Esophagus squamous epithelium (tissue), 5 donors: ENCODE results near the gene SLC22A5. TPM values are rescaled to one million over a fixed set of nuclear protein-coding genes. Genes with fewer than 3 reads are reported as not detected.
"Not testable (repeated sequence)": the region's sequence is repeated elsewhere in the genome, so short reads cannot be mapped to it uniquely, and the experiment has no call there.

ENCODE experiments used
- DNase-seq: peaks from one replicate; lab custom pipeline; 2025; lab: John Stamatoyannopoulos, UW
- H3K27ac ChIP-seq, 4 donors: fragments of 200-600 bp; sonication (generic); one replicate each; pipeline ENCODE4 v1.5.1; 2016 to 2019; ENCODE audit warnings: mild to moderate bottlenecking in 1 of 4
- H3K27me3 ChIP-seq, 4 donors: fragments of 200-600 bp; sonication (generic); 1 replicate in 3 of 4; 2 replicates in 1 of 4; pipeline versions ENCODE4 v1.5.1 to v1.6.0; 2017 to 2021; ENCODE audit warnings: antibody characterized with exemption in 1 of 4
- H3K36me3 ChIP-seq, 3 donors: fragments of 200-600 bp; sonication (generic); one replicate each; pipeline ENCODE4 v1.5.1; 2016 to 2019
- H3K4me1 ChIP-seq, 3 donors: fragments of 200-600 bp; sonication (generic); one replicate each; pipeline ENCODE4 v1.5.1; 2017 to 2019
- H3K4me3 ChIP-seq, 4 donors: fragments of 200-600 bp; sonication (generic); 1 replicate in 3 of 4; 2 replicates in 1 of 4; pipeline ENCODE4 v1.5.1; 2016 to 2019; ENCODE audit warnings: mild to moderate bottlenecking in 2 of 4, moderate library complexity in 1 of 4
- H3K9me3 ChIP-seq, 3 donors: fragments of 200-600 bp; sonication (generic); one replicate each; pipeline ENCODE4 v1.5.1; 2016 to 2019
- CTCF ChIP-seq, 6 experiments: fragments of 450-650 bp in 4 of 6; fragments of 200-600 bp in 2 of 6; sonication (generic) in 2 of 6; IDR thresholded peaks; one replicate each; pipeline ENCODE4 v1.5.1; 2016 to 2019; ENCODE audit warnings: antibody characterized with exemption in 6 of 6, mild to moderate bottlenecking in 4 of 6, moderate library complexity in 4 of 6
- POLR2A ChIP-seq, 4 donors: fragments of 450-650 bp; IDR thresholded peaks; one replicate each; pipeline ENCODE4 v1.6.1; 2017; ENCODE audit warnings: antibody characterized with exemption in 4 of 4, mild to moderate bottlenecking in 4 of 4, moderate library complexity in 3 of 4
- WGBS, 2 donors: methylation state at CpG; one replicate each; pipeline ENCODE4 v1.1.5; 2018; 5-methylcytosine and 5-hydroxymethylcytosine counted together
- intact Hi-C: fragments of 100-400 bp; cut with DNase I; formaldehyde crosslinking; loops from one replicate; pipeline ENCODE4 v1.15.0; 2022
- total RNA-seq, 4 donors: library from RNA; depleted of rRNA; stranded (reverse); fragments of >200 nt; gene quantifications; one replicate each; pipeline ENCODE4 v1.1.0, GENCODE V29; 2016
- donor health status: DM: yes; HTN: yes; CAD: no.

Gene SLC22A5
- total RNA-seq, 4 donors from 2014 or later, result 7.4 to 15.8 (median 8.3) TPM

GRCh38 chr5:132435886-132436285, 66.4 kb downstream of the SLC22A5 start:
- Histone ChIP-seq H3K27ac (peak overlapping the region in 3 of 4 donors; percentile 8 to 56 (median 13)), H3K36me3 (no peaks in the 10 kb centered on the region), H3K4me3 (no peak overlapping the region), H3K9me3 (no peaks in the 10 kb centered on the region), H3K27me3 (no peaks in the 10 kb centered on the region), H3K4me1 (peaks cover 18 to 89% (median 69%) of the 10 kb centered on the region in 3 donors)
- intact Hi-C loops, result no loop called here
- 73 to 84% methylated on average over 2 of the region's 2 CpGs for WGBS, 2 donors
- TF ChIP-seq POLR2A (IDR thresholded peaks at IDR 0.05) (no peak), CTCF (IDR thresholded peaks at IDR 0.05) (no peak)
- no peak for DNase-seq

DNA sequence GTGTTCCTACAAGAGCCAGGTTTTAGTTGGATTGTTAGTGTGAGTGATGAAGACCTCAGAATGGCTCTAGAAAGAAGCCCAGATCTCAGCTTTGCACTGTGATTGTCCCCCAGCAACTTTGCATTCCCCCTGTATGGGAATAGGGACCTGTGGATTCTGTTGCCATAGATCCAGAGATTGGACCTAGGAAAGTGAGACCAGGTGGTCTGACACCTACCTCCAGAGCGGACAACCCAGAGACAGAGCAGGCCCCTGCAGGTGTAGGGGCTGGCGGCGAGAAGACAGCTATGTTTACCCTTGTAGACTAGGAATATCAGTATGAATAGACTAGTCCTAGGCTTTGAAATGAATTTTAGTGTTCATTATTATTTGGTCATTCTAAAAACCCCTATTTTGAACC, 67.4 kb downstream of the SLC22A5 start:
- no peak for DNase-seq
- H3K4me3 ChIP-seq, result no peak overlapping the region
- H3K4me1 ChIP-seq, result peaks cover 18 to 86% (median 68%) of the 10 kb centered on the region in 3 donors
- no peaks in the 10 kb centered on the region for H3K9me3 ChIP-seq
- H3K36me3 ChIP-seq, result no peaks in the 10 kb centered on the region
- intact Hi-C loops, result no loop called here
- peak overlapping the region in 3 of 4 donors; percentile 65 to 87 (median 80) for H3K27ac ChIP-seq
- no peaks in the 10 kb centered on the region for H3K27me3 ChIP-seq
- TF ChIP-seq CTCF (IDR thresholded peaks at IDR 0.05) (no peak), POLR2A (IDR thresholded peaks at IDR 0.05) (no peak)
- WGBS, 2 donors, result 94 to 96% methylated on average over 2 to 3 of the region's 3 CpGs

DNA sequence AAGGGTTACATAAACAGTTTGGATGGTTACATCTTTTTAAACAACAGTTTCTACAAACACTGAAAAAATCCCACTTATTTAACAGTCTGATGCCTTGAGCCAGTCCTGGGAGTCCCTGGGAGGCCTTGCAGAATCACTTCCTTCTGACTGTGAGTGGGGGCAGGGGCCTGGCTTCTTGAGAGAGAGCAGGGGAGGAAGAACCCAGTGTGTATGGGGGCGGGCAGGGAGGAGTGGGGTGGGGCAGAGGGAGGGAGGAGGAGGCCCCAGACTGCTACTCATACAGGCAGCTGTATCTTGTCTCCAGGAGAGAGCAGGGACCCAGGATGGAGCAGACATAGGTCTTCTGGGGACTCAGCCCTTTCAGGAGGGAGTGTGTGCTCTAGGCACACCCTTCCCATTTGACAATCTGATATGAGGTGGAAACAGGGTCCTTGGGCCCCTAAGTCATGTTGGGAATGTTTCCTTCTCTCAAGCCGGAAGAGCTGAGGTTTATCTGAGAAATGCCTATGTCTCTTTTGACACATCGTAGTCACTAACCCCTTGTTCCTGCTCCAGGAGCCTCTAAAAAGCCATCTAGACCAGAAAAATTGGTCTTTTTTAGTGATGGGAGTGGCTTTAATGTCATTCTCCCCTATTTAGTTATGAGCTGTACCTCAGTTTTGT, 68.2 kb downstream of the SLC22A5 start:
- H3K4me1 ChIP-seq, result peaks cover 18 to 86% (median 61%) of the 10 kb centered on the region in 3 donors
- no peak for DNase-seq
- 48 to 71% methylated on average over 2 to 3 of the region's 3 CpGs for WGBS, 2 donors

DNA sequence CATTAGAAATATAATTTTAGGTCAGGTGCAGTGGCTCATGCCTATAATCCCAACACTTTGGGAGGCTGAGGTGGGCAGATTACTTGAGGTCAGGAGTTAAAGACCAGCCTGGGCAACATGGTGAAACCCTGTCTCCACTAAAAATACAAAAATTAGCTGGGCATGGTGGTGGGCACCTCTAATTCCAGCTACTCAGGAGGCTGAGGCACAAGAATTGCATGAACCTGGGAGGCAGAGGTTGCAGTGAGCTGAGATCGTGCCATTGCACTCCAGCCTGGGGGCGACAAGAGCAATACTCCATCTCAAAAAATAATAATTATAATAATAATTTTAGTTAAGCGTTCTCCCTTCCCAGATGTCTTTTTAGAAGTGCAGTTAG, 68.7 kb downstream of the SLC22A5 start:
- Histone ChIP-seq H3K27ac (peak overlapping the region; percentile 46 to 87 (median 72)), H3K4me1 (peaks cover 18 to 91% (median 61%) of the 10 kb centered on the region in 3 donors)
- DNase-seq, H3K36me3 ChIP-seq, H3K27me3 ChIP-seq, intact Hi-C loops, H3K4me3 ChIP-seq, H3K9me3 ChIP-seq: not testable (repeated sequence)
- 83 to 98% methylated on average over 3 of the region's 3 CpGs for WGBS, 2 donors

More for the DNA sequence above, 68.2 kb downstream of the SLC22A5 start:
- no peaks in the 10 kb centered on the region for H3K36me3 ChIP-seq
- no peaks in the 10 kb centered on the region for H3K27me3 ChIP-seq
- H3K9me3 ChIP-seq, result no peaks in the 10 kb centered on the region
- no peak overlapping the region for H3K4me3 ChIP-seq
- peak overlapping the region; percentile 46 to 87 (median 72) for H3K27ac ChIP-seq
- TF ChIP-seq POLR2A (IDR thresholded peaks at IDR 0.05) (no peak), CTCF (IDR thresholded peaks at IDR 0.05) (no peak)
- intact Hi-C loops, result no loop called here

DNA sequence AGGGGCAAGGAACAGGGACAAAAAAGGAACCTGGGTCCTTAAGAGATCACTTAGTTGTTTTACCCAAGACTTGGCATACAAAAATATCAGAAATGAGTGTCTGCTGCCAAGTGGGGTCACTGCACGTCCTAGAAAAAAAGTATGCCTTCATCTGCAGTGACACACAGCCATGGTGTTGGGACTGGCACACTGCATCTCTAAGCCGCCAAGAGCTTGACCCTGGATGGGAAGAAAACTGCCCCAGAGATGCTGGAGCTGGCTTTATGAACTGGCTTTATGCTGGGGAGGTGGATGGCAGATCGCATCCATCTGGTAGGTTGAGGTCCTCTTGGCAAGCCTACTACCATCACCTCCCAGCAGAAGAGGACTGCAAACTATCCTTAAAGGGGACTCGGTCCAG, 69.4 kb downstream of the SLC22A5 start:
- Histone ChIP-seq H3K36me3 (no peaks in the 10 kb centered on the region), H3K4me1 (peaks cover 18 to 95% (median 61%) of the 10 kb centered on the region in 3 donors), H3K27ac (peak overlapping the region; percentile 46 to 83 (median 72)), H3K4me3 (no peak overlapping the region), H3K27me3 (no peaks in the 10 kb centered on the region), H3K9me3 (no peaks in the 10 kb centered on the region)
- WGBS, 2 donors, result 53 to 66% methylated on average over 4 of the region's 4 CpGs
- no peak for TF ChIP-seq POLR2A (IDR thresholded peaks at IDR 0.05)
- TF ChIP-seq CTCF (IDR thresholded peaks at IDR 0.05), result no peak
- no peak for DNase-seq
- intact Hi-C loops, result no loop called here
